SKM-1 (cell line): ENCODE results near the gene UNC80.

Experiments
- DNase-seq: peaks from one replicate; lab custom pipeline; 2025; ENCODE audit not compliant: unreplicated experiment; lab: John Stamatoyannopoulos, UW

Gene UNC80

GRCh38 chr2:210004881-210005280 lies 233.2 kb downstream of the UNC80 start:
- DNase-seq: no peak

- DNase-seq: no peak
Observed at GRCh38 chr2:210007895-210008294, 236.3 kb downstream of the UNC80 start.

- no peak for DNase-seq
Observed at GRCh38 chr2:210009126-210009525, 237.5 kb downstream of the UNC80 start.

- no peak for DNase-seq
Observed at GRCh38 chr2:210009896-210010295, 238.3 kb downstream of the UNC80 start.

- no peak for DNase-seq
Observed at GRCh38 chr2:210020138-210020537, 248.5 kb downstream of the UNC80 start.

- DNase-seq: no peak
Observed at GRCh38 chr2:210022824-210023223, 251.2 kb downstream of the UNC80 start.

GRCh38 chr2:210027608-210028007 lies 256.0 kb downstream of the UNC80 start:
- no peak for DNase-seq

- DNase-seq: no peak
Observed at GRCh38 chr2:210028178-210028577, 256.5 kb downstream of the UNC80 start.

- no peak for DNase-seq
Observed at GRCh38 chr2:210034087-210034683, 262.6 kb downstream of the UNC80 start.

GRCh38 chr2:210035679-210036078 lies 264.0 kb downstream of the UNC80 start:
- DNase-seq: no peak

GRCh38 chr2:210038078-210038477 lies 266.4 kb downstream of the UNC80 start:
- no peak for DNase-seq

GRCh38 chr2:210046851-210047500 lies 275.3 kb downstream of the UNC80 start:
- no peak for DNase-seq
